ENCODE data around the gene TNRC6C. TPM values are rescaled to one million over a fixed set of nuclear protein-coding genes. Genes with fewer than 3 reads are reported as not detected.

TNRC6C gene
- total RNA-seq, 1 donor from 2014 or later: 27.0 TPM

DNA sequence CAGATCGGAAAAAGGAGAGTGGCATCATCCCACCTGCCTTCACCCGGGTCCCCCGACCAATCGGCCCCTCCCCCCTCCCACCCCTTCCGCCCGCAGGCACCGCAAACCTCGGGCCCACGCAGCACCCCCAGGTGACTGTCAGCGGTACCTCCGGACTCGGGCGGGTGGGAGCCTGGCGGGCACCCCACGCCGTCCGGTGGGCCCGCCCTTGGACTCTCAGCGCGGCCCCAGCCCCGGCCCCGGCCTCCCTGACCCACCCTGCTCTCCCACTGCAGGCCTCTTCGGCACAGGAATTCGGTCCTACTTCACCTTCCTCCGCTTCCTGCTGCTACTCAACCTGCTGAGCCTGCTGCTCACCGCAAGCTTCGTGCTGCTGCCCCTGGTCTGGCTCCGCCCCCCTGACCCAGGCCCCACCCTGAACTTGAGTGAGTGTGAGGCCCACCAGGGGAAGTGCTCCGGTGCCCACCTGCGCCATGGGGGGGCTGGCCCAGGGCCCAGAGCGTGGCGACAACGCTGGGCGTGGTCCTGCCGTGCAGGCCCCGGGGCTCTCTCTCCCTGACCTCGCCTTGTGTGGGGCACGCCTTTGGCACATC lies 173.7 kb downstream of the TNRC6C start:
- H3K27ac Mint-ChIP-seq: no peak overlapping the region
- peak overlapping the region; percentile 56 for H3K4me3 Mint-ChIP-seq
- no peaks in the 10 kb centered on the region for H3K9me3 Mint-ChIP-seq
- H3K27me3 Mint-ChIP-seq (ENCODE audit: low read depth): peaks cover 7% of the 10 kb centered on the region
- no peak for DNase-seq (ENCODE audit: low spot score in 2 of 2, unreplicated experiment in 2 of 2)
- TF ChIP-seq, protein P1, sequence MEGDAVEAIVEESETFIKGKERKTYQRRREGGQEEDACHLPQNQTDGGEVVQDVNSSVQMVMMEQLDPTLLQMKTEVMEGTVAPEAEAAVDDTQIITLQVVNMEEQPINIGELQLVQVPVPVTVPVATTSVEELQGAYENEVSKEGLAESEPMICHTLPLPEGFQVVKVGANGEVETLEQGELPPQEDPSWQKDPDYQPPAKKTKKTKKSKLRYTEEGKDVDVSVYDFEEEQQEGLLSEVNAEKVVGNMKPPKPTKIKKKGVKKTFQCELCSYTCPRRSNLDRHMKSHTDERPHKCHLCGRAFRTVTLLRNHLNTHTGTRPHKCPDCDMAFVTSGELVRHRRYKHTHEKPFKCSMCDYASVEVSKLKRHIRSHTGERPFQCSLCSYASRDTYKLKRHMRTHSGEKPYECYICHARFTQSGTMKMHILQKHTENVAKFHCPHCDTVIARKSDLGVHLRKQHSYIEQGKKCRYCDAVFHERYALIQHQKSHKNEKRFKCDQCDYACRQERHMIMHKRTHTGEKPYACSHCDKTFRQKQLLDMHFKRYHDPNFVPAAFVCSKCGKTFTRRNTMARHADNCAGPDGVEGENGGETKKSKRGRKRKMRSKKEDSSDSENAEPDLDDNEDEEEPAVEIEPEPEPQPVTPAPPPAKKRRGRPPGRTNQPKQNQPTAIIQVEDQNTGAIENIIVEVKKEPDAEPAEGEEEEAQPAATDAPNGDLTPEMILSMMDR (IDR thresholded peaks at IDR 0.05; ENCODE audit: unreplicated experiment): no peak
- peaks cover 20% of the 10 kb centered on the region for H3K4me1 Mint-ChIP-seq
- H3K36me3 Mint-ChIP-seq: no peaks in the 10 kb centered on the region

DNA sequence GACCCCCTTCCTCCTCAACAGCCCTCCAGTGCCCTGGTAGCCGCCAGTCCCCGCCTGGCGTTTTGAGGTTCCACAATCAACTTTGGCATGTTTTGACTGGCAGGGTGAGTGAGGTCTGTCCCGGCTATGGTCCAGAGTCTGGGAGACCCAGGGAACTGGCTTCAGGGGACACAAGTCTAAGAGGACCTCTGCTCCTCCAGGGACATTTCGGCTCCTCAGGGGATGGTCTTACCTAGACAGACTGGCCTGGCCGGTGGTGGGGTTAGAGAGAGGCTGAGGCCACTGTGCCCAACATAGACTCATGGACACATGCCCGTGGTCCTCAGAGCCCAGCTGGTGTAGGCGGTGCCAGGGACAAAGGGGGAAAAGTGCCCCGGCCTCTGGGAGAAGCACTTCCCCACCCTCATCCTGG lies 174.3 kb downstream of the TNRC6C start:
- Mint-ChIP-seq H3K9me3 (no peaks in the 10 kb centered on the region), H3K36me3 (no peaks in the 10 kb centered on the region), H3K27me3 (ENCODE audit: low read depth) (peaks cover 7% of the 10 kb centered on the region), H3K27ac (no peak overlapping the region), H3K4me1 (peaks cover 14% of the 10 kb centered on the region), H3K4me3 (peak overlapping the region; percentile 56)
- TF ChIP-seq, protein P1 (IDR thresholded peaks at IDR 0.05; ENCODE audit: unreplicated experiment): no peak
- DNase-seq (ENCODE audit: low spot score in 2 of 2, unreplicated experiment in 2 of 2): no peak

DNA sequence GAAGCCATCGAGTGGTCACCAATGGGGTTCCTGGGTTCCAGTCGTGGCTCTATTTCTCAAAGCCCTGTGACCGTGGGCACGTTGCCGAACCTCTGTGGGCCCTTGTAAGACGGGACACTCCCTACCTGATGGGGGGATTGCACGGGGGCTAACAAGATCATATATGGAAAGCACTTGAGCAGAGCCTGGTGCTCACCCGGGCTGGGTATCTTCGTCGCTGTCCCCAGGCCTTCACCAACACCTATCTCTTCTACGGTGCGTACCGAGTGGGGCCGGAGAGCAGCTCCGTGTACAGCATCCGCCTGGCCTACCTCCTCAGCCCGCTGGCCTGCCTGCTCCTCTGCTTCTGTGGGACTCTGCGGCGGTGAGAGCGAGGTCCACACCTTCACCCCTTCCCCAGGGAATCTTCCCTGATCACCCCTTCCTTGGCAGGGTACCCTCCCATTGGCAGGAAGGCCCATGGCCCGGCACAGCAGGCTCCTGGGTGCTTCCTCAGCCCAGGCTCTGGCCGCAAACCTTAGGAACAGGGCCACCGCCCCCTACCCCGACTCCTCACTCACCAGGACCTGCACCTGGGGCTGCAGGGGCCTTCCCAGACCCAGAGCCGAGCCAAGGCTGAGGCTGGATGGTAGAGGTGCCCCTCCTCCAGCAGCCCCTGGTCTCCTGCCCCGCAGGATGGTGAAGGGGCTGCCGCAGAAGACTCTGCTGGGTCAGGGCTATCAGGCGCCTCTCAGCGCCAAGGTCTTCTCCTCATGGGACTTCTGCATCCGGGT lies 174.9 kb downstream of the TNRC6C start:
- H3K4me1 Mint-ChIP-seq: peaks cover 13% of the 10 kb centered on the region
- H3K9me3 Mint-ChIP-seq: no peaks in the 10 kb centered on the region
- no peak for DNase-seq (ENCODE audit: low spot score in 2 of 2, unreplicated experiment in 2 of 2)
- no peak overlapping the region for H3K27ac Mint-ChIP-seq
- TF ChIP-seq, protein P1 (IDR thresholded peaks at IDR 0.05; ENCODE audit: unreplicated experiment): no peak
- H3K4me3 Mint-ChIP-seq: no peak overlapping the region
- H3K27me3 Mint-ChIP-seq (ENCODE audit: low read depth): peaks cover 7% of the 10 kb centered on the region
- H3K36me3 Mint-ChIP-seq: no peaks in the 10 kb centered on the region

DNA sequence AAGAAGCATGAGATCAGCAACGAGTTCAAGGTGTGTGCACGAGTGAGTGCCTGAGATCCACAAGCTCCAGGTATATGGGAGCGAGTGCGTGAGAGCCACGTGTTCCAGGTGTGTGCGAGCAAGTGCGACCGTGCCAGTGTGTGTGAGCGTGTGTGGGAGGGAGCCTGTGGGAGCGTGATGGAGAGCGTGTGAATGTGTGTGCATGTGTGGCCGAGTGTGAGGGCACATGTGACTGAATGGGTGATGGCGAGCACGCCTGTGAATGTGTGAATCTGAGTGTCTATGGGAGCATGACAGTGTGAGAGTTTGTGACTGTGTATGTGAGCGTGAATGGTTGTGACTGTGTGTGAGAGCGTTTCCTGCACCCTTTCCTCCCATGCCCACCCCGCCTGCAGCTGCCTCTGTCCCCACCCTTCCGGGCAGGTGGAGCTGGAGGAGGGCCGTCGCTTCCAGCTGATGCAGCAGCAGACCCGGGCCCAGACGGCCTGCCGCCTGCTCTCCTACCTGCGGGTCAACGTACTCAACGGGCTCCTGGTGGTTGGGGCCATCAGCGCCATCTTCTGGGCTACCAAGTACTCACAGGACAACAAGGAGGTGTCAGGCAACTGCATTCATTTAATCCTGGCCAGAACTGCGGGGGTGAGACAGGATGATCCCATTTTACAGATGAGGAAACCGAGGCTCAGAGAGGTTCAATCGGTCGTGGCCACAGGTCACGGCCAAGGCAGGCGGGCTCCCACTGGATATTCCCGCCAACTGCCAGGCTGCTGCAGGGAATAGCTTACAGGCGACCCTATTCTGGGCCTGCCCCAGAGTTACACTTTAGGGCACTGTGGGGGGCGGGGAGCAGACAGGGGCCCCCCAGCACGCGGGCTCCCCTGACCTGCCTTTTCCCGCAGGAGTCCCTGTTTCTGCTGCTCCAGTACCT lies 175.7 kb downstream of the TNRC6C start:
- no peak overlapping the region for H3K4me3 Mint-ChIP-seq
- H3K27me3 Mint-ChIP-seq (ENCODE audit: low read depth): peaks cover 7% of the 10 kb centered on the region
- no peaks in the 10 kb centered on the region for H3K9me3 Mint-ChIP-seq
- TF ChIP-seq, protein P1 (IDR thresholded peaks at IDR 0.05; ENCODE audit: unreplicated experiment): peak; percentile 21
- peaks cover 9% of the 10 kb centered on the region for H3K4me1 Mint-ChIP-seq
- DNase-seq (ENCODE audit: low spot score in 2 of 2, unreplicated experiment in 2 of 2): no peak
- no peak overlapping the region for H3K27ac Mint-ChIP-seq
- no peaks in the 10 kb centered on the region for H3K36me3 Mint-ChIP-seq

DNA sequence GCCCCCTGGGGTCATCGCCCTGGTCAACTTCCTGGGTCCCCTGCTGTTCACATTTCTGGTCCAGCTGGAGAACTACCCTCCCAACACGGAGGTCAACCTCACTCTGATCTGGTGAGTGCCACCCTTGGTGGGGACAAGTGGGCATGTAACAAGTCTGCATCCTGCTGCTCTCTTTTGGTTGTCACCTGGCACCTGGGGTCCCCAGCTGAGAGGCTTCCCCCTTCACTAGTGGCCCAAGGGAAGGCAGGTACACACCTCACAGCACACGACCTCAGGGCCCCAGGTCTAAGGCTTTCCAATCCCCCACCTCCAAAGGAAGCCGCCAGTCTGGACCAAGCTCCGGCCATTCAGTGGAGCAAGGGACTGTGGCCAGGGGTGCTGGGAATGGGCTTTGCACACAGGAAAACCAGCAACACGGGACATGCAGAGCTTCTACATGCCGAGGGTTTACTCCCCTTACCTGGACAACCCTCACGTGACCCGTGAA lies 176.4 kb downstream of the TNRC6C start:
- H3K27ac Mint-ChIP-seq: no peak overlapping the region
- no peak overlapping the region for H3K4me3 Mint-ChIP-seq
- DNase-seq (ENCODE audit: low spot score in 2 of 2, unreplicated experiment in 2 of 2): no peak
- peaks cover 7% of the 10 kb centered on the region for H3K27me3 Mint-ChIP-seq (ENCODE audit: low read depth)
- peaks cover 10% of the 10 kb centered on the region for H3K4me1 Mint-ChIP-seq
- no peaks in the 10 kb centered on the region for H3K36me3 Mint-ChIP-seq
- no peaks in the 10 kb centered on the region for H3K9me3 Mint-ChIP-seq
- TF ChIP-seq, protein P1 (IDR thresholded peaks at IDR 0.05; ENCODE audit: unreplicated experiment): no peak
